Uterus (tissue), 2 donors: ENCODE data around the gene TARDBP.

Experiments used
- POLR2A ChIP-seq, 2 donors: fragments of 450-650 bp; IDR thresholded peaks; one replicate each; pipeline ENCODE4 v1.6.1; 2016; ENCODE audit warnings: antibody characterized with exemption in 2 of 2, mild to moderate bottlenecking in 1 of 2, moderate library complexity in 1 of 2
- TF ChIP-seq, protein P1 (sequence below), 4 experiments: fragments of 200-600 bp in 2 of 4; fragments of 450-650 bp in 2 of 4; sonication (generic) in 2 of 4; IDR thresholded peaks; one replicate each; pipeline ENCODE4 v1.5.1; 2016 to 2019; ENCODE audit warnings: antibody characterized with exemption in 4 of 4, mild to moderate bottlenecking in 2 of 4, moderate library complexity in 1 of 4

DNA sequence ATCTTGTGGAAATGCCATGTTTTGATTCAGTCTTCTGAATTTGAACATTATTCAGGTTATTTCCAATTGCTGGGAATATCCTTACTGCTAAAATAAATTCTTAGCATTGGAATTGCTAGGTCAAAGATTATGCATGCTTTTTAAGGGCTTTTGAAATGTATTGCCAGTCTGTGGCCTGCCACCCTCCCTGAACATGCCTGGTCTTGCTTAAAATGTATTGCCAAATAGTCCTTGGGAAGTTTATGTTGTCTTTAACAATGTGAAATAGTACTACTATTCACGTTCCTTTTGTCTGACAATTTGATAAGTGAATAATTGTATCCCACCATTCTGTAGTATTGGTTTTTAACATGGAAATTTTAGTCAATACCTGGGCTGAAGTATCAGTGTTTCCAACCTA lies 13.6 kb downstream of the TARDBP start:
- TF ChIP-seq, protein P1, sequence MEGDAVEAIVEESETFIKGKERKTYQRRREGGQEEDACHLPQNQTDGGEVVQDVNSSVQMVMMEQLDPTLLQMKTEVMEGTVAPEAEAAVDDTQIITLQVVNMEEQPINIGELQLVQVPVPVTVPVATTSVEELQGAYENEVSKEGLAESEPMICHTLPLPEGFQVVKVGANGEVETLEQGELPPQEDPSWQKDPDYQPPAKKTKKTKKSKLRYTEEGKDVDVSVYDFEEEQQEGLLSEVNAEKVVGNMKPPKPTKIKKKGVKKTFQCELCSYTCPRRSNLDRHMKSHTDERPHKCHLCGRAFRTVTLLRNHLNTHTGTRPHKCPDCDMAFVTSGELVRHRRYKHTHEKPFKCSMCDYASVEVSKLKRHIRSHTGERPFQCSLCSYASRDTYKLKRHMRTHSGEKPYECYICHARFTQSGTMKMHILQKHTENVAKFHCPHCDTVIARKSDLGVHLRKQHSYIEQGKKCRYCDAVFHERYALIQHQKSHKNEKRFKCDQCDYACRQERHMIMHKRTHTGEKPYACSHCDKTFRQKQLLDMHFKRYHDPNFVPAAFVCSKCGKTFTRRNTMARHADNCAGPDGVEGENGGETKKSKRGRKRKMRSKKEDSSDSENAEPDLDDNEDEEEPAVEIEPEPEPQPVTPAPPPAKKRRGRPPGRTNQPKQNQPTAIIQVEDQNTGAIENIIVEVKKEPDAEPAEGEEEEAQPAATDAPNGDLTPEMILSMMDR (IDR thresholded peaks at IDR 0.05): no peak
- TF ChIP-seq POLR2A (IDR thresholded peaks at IDR 0.05): no peak
